GM12892 (cell line): Measurements from ENCODE around the gene CHIT1.

Experiments used
- POLR2A ChIP-seq: IDR thresholded peaks from 2 replicates; pipeline ENCODE4 v1.6.1; 2011; ENCODE audit warnings: low read depth, low read length, control low read depth
- POLR2AphosphoS5 ChIP-seq: IDR thresholded peaks from 2 replicates; pipeline ENCODE4 v1.6.1; 2011; ENCODE audit warnings: low read depth, low read length, control low read depth
- TAF1 ChIP-seq: IDR thresholded peaks from 2 replicates; pipeline ENCODE4 v1.6.1; 2011; ENCODE audit warnings: low read depth, mild to moderate bottlenecking, control low read depth, low read length, borderline replicate concordance

DNA sequence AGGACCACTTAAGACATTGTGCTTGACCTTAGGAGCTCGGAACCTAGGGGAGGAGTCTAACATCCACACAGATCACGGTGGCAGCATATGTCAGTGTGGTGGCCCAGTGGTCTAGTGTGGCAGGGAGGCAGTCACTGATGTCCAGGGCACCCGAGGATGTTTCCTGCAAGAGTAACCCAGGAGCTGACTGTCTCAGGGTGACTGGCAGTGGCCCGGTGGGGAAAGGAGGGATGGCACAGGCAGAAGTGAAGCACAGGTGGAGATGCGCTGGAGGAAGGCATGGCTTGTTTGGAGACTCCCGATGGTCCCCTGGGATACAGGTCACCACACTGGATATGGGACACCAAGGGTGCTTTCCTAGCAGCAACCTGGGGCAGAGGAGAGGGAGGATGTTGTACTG lies 16.3 kb downstream of the CHIT1 start:
- TF ChIP-seq POLR2AphosphoS5 (no peak), POLR2A (no peak), TAF1 (no peak)
